ENCODE measurements around the gene SMC1B. TPM values are rescaled to one million over a fixed set of nuclear protein-coding genes. Genes with fewer than 3 reads are reported as not detected.
"Not testable (repeated sequence)": the region's sequence is repeated elsewhere in the genome, so short reads cannot be mapped to it uniquely, and the experiment has no call there.

SMC1B gene
- total RNA-seq, 4 donors from 2014 or later: 0.35 TPM; not detected in 3

GRCh38 chr22:45296628-45297297 is 116.6 kb downstream of the SMC1B start:
- H3K36me3 ChIP-seq: no peaks in the 10 kb centered on the region
- TF ChIP-seq, protein P1, sequence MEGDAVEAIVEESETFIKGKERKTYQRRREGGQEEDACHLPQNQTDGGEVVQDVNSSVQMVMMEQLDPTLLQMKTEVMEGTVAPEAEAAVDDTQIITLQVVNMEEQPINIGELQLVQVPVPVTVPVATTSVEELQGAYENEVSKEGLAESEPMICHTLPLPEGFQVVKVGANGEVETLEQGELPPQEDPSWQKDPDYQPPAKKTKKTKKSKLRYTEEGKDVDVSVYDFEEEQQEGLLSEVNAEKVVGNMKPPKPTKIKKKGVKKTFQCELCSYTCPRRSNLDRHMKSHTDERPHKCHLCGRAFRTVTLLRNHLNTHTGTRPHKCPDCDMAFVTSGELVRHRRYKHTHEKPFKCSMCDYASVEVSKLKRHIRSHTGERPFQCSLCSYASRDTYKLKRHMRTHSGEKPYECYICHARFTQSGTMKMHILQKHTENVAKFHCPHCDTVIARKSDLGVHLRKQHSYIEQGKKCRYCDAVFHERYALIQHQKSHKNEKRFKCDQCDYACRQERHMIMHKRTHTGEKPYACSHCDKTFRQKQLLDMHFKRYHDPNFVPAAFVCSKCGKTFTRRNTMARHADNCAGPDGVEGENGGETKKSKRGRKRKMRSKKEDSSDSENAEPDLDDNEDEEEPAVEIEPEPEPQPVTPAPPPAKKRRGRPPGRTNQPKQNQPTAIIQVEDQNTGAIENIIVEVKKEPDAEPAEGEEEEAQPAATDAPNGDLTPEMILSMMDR (IDR thresholded peaks at IDR 0.05): no peak
- no peak for TF ChIP-seq POLR2A (IDR thresholded peaks at IDR 0.05)
- no peak overlapping the region for H3K4me3 ChIP-seq
- no peak for DNase-seq
- H3K27ac ChIP-seq: no peak overlapping the region
- H3K9me3 ChIP-seq: no peaks in the 10 kb centered on the region
- intact Hi-C loops (cut with DNase I; ENCODE audit: low total_unique reads): no loop called here
- no peaks in the 10 kb centered on the region for H3K27me3 ChIP-seq
- H3K4me1 ChIP-seq: no peaks in the 10 kb centered on the region

DNA sequence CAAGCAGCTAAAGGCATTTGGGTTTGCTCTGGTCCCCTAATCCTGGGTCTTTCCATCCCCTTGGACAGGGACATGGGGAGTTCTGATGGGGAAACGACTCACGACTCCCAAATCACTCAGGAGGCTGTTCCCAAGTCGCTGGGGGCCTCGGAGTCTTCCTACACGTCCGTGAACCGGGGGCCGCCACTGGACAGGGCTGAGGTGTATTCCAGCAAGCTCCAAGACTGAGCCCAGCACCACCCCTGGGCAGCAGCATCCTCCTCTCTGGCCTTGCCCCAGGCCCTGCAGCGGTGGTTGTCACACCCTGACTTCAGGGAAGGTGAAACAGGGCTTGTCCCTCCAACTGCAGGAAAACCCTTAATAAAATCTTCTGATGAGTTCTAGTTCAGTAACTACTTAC is 117.9 kb downstream of the SMC1B start:
- intact Hi-C loops (cut with DNase I; ENCODE audit: low total_unique reads): no loop called here
- no peak for DNase-seq
- no peak overlapping the region for H3K27ac ChIP-seq
- H3K36me3 ChIP-seq: no peaks in the 10 kb centered on the region
- H3K27me3 ChIP-seq: no peaks in the 10 kb centered on the region
- H3K4me1 ChIP-seq: no peaks in the 10 kb centered on the region
- no peak overlapping the region for H3K4me3 ChIP-seq
- H3K9me3 ChIP-seq: no peaks in the 10 kb centered on the region
- TF ChIP-seq, protein P1 (IDR thresholded peaks at IDR 0.05): no peak
- no peak for TF ChIP-seq POLR2A (IDR thresholded peaks at IDR 0.05)

- H3K27me3 ChIP-seq; H3K36me3 ChIP-seq; intact Hi-C loops (cut with DNase I; ENCODE audit: low total_unique reads); H3K4me3 ChIP-seq; H3K9me3 ChIP-seq; DNase-seq; H3K4me1 ChIP-seq; H3K27ac ChIP-seq: not testable (repeated sequence)
These were observed 118.4 kb downstream of the SMC1B start for GRCh38 chr22:45295004-45295403.

Other genes starting within 250 kb of the SMC1B start
- 100 to 1,000 TPM in 2 of 4 donors, 10 to 100 TPM in 2; 45.7 to 558 (median 101) TPM for gene NUP50, start 249.7 kb downstream of the SMC1B start, total RNA-seq
- gene KIAA0930, start 172.7 kb downstream of the SMC1B start, total RNA-seq: 10 to 100 TPM in 3 of 4 donors, 1 to 10 TPM in 1; 9.4 to 31.8 (median 19.6) TPM
- not detected for gene UPK3A, start 128.7 kb downstream of the SMC1B start, total RNA-seq
- 10 to 100 TPM; 16.5 to 97.9 (median 46.7) TPM for gene FAM118A, start 103.7 kb downstream of the SMC1B start, total RNA-seq
- 1 to 10 TPM in 2 of 4 donors, not detected in 2; 2.4 to 3.9 TPM for gene RIBC2, start 94 bp upstream of the SMC1B start, total RNA-seq
- gene FBLN1, start 89.3 kb upstream of the SMC1B start, total RNA-seq: 100 to 1,000 TPM; 388 to 644 (median 479) TPM

Data from uterus (tissue), 4 donors.